Uterus (tissue), 2 donors: ENCODE data around the gene VAT1L.

Experiments used
- CTCF ChIP-seq, 4 experiments: fragments of 200-600 bp in 2 of 4; fragments of 450-650 bp in 2 of 4; sonication (generic) in 2 of 4; IDR thresholded peaks; one replicate each; pipeline ENCODE4 v1.5.1; 2016 to 2019; ENCODE audit warnings: antibody characterized with exemption in 4 of 4, mild to moderate bottlenecking in 2 of 4, moderate library complexity in 1 of 4
- POLR2A ChIP-seq, 2 donors: fragments of 450-650 bp; IDR thresholded peaks; one replicate each; pipeline ENCODE4 v1.6.1; 2016; ENCODE audit warnings: antibody characterized with exemption in 2 of 2, mild to moderate bottlenecking in 1 of 2, moderate library complexity in 1 of 2

- no peak for TF ChIP-seq POLR2A (IDR thresholded peaks at IDR 0.05)
- TF ChIP-seq CTCF (IDR thresholded peaks at IDR 0.05), result no peak
These were observed 45.7 kb downstream of the VAT1L start for GRCh38 chr16:77833921-77834634.
